HG02852 (cell line): ENCODE data around the gene FADS3.

Experiments used
- ATAC-seq: cut with Tn5 transposase; IDR thresholded peaks from one replicate; pipeline ENCODE4 v1.9.1; 2021; ENCODE audit warnings: mild to moderate bottlenecking, moderate library complexity; ENCODE audit not compliant: unreplicated experiment

The FADS3 gene

DNA sequence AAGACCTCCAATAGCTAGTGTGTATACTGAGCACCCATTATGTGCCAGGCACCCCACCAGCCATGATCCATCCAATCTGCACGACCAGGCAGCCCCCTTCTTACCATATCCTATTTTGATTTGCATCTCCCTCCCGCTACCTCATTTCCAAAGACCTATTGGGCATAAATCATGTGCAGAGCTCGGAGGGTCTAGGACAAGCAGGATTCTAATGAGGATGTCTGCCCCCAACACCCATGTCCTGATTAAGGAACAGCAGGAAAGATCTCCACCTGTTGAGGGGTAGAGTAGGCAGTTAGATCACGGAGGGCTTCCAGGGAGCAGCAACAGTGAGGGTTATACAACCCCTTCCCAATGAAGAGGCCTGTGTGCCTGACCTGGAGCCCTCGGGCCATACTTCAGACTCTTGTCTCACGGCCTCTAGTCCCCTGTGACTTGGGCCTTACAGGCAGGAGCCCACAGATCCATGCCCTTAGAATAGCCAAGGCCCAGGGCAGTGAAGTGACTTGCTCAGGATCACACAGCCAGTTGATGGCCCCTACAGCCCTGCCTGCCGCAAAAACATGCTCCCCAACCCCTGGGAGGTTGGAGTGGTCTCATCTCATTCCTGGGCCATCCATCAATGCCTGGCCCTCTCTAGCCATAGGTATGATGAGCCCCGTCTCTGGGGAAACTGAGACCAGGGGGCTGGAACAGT is 22.5 kb upstream of the FADS3 start:
- no peak for ATAC-seq

DNA sequence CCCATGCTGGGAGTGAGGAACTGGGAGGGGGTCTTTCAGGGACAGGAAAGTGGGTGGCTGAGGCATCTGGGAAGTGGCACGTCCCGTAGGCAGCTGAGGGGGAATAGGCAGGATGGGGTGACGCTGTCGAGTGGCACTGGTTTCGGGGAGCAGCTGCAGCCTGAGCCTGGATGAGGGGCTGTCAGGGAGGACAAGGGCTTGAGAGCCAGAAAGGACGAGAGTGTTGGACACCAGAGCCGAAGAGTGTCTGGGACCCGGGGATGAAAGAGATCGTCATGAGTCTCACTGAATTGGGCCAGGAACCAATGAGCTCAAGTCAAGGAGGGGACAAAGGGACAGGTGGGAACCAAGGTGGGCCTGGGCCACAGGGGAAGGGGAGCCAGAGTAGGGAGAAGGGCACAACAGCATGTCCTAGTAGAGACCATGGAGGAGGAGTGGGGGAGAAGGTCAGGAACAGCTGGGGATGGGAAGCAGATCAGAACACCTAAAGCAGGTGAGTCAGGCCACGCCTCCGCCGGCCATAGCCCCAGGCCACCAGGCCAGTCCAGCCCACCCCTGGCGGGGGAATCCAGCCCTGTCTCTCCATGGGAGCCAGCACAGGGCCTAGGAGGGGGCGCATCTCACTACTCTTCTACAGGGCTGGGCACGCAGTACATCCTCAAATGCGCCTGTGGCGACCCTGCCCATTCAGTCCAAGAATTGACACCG is 21.8 kb upstream of the FADS3 start:
- no peak for ATAC-seq

DNA sequence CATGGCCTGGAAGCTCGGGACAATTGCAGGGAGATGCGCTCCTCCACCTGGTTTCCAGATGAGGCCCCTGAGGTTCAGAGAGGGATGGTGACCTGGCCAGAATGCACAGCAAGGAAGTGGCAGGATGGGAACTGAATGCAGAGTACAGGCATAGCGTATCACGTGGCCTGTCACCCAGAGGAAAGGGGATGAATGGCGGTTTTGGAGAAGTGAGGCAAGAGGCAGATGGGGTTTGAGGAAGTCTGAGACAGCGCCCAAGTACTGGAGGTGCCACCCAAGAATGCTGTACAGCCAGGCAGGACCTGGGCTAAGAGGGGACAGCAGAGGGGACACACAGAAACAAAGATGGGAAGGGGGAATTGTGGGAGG is 21.2 kb upstream of the FADS3 start:
- ATAC-seq, result no peak

DNA sequence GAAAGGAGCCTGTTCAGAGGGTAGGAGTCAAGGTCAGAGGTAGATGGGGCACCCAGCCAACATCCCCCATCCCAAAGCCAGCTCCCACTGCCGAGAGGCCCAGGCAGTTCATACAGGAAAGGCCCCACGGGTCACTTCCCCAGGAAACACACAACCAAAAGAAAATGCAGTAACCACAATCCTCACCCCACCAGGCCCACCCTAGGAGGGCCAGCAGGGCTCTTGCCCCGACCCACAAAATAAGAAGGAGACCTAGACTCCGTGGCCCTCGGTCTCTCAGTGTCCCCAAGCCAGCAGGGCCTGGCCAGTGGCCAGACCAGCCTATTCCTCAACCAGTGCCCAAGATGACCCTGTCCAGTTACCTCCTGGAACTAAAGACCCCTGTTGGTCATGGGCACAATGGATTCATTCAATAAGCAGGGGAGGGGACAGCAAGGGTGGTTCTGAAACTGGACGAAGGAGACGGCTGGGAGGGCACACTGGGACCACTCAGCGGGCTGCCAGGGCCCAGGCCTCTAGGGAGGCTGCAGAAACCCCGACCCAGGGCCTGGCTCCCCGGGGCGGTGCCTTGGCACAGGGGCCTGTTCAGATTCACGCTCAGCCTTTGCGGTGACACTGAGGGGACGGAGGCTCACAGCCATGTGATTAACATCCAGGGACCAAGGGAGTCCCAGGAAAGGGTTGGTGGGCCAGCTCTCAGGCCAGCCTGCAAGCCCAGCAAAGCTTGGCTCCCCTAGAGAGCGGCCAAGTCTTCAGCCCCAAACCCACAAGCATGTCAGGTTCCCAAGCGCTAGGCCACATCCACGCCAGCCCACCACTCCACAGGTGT is 20.6 kb upstream of the FADS3 start:
- no peak for ATAC-seq

DNA sequence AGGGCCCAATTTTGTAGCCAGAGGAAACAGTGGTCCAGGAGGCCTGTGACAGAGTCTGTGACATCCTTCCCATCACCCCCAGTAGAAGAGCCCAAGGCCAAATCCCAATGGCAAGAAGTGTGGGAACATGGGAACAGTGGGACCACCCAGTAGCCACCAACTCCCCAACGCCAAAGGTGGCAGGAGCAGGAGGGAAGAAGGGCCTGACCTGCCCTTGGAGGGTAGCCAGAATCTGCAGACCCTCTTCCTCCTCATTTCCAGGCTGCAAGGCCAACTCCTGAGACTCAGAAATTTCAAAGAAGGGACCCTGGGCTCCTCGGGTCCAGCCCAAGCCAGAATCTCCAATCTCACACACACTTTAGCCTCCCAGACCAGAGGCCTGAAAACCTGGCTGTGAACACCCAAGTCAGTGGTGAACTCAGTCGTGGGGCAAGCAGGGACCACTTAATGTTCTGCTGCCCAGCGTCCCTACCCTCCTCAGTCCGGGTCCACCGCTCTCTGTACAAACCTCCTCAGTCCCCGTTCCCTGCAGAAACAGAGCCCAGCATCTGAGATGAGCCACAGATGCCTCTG is 19.9 kb upstream of the FADS3 start:
- no peak for ATAC-seq

DNA sequence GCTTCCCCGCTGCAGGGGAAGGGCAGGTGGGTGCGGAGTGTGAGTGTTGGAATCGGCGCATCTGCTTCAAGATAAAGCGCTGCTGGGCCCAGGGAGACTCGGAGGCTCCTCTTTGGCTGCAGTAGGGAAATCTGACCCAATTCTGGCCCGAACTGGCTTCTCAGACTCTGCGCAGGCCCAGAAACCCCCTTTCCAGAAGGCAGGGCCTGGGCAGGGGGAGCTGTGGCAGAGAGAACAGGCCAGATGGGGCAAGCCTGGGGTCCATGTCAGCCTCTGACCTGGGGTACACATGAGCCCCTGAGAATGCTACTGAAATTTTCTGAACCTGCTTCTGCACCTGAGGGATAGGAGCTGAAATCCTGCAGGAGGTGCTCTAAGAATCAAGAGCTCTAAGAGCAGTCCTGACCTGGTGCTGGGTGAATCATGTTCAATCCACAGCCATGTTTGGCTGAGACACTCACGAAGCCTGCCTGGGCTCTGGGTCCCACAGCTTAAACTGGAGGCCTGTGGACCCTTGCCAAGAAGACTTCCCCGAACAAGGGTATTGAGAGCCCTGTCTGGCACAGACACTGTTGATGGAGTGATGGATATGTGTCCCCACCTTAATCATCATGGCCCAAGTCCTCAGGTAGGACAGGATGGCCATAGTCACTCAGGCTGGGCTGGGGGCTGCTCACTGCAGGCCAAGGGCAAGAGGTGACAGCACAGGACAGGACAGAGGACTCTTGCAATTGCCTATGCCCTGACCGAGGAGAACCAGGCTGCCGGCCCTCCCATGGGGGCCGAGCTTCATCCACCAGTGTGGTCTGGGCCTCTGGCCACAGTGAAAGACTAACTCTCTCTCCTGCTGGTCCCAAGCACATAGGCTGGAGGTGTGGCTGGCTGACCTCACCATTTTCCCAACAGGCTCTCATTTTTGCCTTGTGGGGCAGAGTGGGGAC is 19.1 kb upstream of the FADS3 start:
- ATAC-seq, result no peak

DNA sequence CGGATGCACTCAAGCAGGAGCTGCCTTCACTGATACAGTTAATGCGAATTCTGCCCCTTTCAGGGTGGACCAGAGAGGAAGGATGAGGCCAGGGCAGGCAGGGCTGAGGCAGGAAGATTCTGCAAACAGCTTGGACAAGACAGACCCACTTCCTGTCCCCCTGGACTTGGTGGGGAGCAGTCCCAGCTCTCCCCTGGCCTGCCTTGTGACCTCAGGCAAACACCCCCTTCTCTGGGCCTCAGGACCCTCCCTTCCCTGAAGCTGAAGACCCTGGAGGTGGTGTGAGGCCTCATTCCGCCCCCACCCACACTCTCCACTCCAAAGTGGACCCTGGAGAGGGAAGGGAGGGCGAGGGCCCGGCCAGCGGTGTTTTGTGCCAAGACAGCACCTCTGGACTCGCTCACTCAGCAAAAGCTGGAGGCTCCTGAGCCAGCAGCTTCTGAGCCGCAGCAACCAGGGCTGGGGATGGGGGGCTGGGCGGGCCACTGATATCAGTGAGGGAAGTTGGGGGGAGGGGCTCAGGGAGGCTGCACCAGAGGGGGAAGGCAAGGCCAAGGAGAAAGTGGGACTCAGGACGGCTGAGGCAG is 17.5 kb upstream of the FADS3 start:
- ATAC-seq, result no peak

DNA sequence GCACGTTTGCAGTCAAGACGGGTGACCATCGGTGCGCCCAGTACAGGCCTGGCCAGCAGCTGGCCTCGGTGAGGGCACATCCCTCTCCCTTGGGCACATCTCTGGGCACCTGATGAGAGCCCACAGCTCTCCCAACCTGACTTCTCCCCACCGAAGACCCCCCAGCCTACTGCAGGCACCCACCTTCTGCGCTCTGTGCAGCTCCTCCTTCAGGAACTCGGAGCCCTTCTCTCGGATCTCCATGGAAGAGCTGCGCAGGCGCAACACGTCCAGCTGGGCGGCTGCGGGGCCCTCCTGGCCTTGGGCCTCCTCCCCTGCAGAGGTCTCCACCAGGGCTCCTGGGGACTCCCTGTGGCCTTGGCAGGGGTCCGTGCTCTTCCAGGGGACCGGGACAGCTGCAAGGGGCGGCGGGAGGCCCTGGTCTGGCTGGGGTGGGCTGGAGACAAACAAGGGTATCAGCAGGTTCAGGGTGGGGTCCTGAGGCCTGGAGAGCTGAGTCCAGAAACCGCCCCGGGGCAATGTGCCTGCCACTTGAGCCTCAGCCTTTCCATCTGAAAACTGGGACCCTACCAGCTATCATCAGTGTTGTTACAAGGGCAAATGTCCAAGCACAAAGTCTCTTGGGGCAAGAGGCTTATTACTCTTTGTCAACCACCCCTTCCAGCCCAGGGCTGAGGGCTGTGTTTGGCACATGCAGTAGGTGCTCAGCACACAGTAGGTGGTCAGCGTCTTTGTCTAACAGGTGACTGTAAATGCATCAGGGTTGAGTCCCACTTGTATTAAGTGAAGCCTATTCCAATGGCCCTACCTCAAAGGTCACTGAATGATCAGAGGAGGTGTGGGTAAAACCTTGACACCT is 16.8 kb upstream of the FADS3 start:
- ATAC-seq, result no peak

DNA sequence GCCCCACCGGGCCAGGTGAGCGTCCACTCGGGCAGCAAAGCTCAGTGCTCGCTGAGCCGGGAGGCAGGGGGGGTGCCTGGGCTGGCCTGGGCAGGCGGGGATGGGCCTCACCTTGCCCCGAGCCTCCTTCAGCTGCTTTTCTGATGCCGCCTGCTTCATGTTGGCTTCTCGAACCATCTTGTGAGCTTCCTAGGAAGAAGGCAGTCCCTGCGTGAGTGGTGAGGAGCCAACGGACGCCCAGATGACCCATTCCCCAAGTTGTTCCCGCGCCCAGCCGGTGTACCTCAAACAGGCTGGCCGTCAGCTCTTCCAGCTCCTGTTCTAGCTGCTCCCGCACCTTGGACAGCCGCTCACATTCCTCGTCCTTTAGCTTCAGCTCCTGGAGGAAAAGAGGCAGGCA is 15.9 kb upstream of the FADS3 start:
- ATAC-seq, result no peak

DNA sequence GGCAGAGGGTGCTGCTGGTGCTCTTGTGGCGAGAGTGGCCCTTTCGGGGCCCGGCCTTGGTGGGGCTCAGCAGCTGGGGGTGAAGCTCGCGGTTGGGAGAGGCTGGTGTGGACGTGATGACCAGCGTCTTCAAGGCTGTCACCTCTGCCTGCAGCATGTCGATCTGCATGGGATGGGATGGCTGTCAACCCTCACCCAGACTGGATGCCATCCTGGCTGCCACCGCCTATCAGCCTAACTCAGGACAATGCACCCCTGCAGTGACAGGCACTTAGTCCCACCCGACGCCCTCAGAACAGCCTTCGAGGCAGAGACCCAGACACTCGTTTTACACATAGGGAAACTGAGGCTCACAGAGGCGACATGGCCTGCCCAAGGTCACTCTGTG is 15.2 kb upstream of the FADS3 start:
- no peak for ATAC-seq

DNA sequence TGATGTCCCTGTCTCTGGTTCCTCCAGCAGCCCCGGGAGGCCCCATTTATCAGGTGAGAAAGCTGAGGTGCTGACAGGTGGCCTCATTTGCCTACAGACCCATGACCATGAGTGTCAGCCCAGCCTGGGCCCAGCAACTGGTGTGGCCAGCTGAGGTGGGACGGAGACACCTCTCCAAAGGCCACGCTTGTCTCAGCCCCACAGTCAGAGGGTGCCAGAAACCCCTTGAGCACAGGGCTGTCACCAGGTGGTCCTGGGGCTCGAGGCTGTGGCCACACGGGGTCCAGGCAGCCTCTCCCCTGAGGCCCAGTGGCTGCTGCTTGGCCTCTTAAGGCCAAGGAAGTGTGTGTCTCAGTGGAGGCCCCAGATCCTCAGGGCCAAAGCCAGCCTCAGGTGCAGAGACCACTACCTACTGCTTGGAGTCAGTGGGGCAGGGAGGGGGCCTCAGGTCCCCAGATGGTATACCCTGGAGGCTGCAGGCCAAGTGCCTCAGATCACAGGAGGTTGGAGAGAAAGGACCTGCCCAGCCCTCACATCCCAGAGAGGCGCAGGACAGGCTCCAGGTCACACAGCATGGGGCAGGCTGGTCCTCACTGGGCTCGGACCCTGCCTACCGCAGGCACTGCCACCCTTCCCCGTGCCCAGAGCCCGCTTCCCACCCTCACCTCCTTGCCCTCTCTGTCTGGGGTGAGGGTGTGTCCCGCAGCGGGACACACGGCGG is 14.6 kb upstream of the FADS3 start:
- no peak for ATAC-seq

DNA sequence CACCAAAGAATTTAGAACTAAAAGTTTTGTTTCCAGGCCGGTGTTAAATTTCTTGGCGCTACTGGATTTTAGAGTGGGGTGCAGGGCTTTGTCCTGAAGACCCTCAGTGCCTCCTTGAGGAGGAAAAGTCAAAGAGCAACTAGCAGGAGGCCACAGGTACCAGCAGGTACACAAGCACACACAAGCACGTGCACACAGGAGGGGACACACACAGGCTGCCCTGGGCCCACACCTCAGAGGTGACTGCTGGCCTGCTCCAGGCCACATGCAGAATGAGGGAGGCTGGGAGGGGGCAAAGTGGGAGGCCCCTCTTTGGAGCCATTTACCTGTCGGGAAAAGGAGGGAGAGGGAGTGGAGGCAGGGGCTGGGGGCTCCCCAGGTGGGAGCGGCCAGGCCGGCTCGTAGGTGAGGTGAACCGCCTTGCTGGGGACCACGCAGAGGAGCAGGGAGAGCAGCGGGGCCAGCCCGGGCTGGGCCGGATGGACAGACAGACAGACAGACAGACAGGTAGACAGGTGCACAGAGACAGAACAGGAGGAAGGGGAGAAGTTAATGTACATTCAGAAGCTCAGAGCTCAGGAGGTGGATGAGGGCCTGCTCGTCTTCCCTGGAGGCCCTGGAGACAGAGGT is 13.8 kb upstream of the FADS3 start:
- ATAC-seq, result no peak

DNA sequence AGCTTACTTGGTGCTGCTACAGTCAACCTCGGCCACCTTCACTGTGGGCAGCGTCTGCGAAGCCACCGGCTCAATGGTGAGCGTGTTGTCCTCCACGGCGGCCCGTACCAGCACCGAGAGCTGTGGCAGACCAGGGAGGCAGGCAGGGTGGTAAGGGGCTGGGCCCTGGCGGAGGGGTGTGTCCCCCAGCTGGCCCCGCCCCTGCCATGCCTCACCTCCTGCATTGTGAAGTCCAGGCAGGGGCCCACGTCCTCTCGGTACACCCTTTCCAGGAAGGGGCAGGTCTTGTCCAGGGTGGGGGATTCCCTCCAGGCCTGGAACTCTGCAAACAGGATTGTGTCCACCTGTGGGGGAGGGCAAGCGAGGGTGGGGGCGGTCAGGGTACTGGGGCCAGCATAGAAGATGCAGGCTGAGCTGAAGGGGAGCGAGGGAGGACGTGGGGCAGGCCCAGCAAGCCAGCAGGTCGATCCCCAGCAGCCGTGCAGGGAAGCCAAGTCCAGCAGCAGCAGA is 13.2 kb upstream of the FADS3 start:
- no peak for ATAC-seq

DNA sequence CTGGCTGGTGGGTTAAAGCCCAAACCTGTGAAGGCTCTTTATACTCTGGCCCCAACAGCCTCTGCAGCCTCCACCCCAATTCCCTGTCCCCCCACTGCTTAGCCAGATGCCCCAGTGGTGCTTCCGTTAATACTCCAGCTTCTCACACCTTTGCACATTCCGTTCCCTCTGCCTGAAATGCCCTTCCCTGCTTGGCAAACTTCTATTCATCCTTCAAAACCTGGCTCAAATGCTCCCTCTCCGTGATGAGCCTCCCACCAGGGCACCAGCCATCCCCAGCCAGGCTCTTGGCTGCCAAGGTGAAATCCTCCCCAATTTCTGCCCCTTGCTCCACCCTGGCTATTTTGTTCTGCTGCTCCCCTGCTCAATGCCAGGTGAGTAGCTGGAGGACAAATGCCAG is 12.5 kb upstream of the FADS3 start:
- no peak for ATAC-seq

DNA sequence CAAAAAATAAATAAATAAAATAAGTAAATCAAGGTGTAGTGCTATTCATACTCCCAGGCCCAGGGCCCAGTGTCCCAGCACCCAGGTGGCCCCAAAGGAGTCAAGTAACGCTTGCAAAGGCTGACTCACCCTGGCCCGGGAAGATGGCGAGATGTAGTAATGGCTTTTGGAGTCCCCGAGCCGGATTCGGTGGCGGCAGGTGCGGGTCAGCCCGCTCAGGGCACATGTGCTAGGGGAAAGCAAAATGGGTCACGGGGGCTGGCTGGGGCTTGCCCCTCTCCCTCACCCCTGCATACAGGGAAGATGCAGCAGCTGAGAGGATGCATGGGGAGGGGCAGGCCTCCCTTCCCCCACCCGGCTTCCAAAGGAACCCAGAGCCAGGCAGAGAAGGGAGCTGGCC is 11.0 kb upstream of the FADS3 start:
- no peak for ATAC-seq

DNA sequence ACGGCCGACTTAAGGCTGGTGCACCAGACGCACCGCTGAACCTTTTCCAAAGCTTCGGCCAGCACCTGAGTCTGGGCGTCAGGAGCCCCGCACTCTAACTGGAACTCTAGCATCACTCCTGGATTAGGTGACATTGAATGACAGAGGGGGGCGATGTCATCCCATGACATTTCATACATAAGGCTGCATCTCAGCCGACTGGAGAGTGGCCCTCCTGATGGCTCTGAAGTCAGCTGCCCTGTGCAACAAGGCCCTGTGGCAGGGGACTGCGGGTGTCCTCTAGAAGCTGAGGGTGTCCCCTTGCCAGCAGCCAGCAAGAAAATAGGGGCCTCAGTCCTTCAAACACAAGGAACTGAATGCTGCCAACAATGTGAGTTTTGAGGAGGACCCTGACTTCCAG is 10.1 kb upstream of the FADS3 start:
- no peak for ATAC-seq

DNA sequence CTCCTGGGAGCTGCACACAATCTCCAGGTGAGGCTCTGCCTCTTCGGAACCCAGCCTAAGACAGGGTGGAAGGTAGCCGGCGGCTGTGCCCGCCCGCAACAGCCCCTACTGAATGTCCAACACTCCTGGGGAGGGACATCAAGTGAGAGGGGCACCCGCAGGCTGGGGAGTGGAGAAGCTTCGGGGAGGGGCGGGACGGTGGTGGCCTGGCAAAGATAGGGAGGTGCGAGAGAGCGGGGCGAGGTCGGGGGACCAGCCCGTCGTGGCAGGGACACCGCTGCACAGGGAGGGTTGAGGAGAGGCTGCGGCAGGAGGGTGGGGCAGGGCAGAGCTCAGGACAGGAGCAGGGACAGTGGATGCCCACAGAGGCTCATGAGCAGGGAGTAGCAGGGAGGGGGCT is 8.9 kb upstream of the FADS3 start:
- no peak for ATAC-seq
